NB4 (cell line): ENCODE data around the gene MARK3.

Experiments used
- CTCF ChIP-seq: IDR thresholded peaks from one replicate; pipeline ENCODE4 v1.5.1; 2012; ENCODE audit warnings: low read depth, low read length
- MYC ChIP-seq: IDR thresholded peaks from 2 replicates; pipeline ENCODE4 v1.6.1; 2011; ENCODE audit warnings: low read depth, low read length
- POLR2A ChIP-seq: IDR thresholded peaks from 2 replicates; pipeline ENCODE4 v1.6.1; 2011; ENCODE audit warnings: mild to moderate bottlenecking; ENCODE audit not compliant: insufficient read length; ENCODE audit errors: extremely low read depth

DNA sequence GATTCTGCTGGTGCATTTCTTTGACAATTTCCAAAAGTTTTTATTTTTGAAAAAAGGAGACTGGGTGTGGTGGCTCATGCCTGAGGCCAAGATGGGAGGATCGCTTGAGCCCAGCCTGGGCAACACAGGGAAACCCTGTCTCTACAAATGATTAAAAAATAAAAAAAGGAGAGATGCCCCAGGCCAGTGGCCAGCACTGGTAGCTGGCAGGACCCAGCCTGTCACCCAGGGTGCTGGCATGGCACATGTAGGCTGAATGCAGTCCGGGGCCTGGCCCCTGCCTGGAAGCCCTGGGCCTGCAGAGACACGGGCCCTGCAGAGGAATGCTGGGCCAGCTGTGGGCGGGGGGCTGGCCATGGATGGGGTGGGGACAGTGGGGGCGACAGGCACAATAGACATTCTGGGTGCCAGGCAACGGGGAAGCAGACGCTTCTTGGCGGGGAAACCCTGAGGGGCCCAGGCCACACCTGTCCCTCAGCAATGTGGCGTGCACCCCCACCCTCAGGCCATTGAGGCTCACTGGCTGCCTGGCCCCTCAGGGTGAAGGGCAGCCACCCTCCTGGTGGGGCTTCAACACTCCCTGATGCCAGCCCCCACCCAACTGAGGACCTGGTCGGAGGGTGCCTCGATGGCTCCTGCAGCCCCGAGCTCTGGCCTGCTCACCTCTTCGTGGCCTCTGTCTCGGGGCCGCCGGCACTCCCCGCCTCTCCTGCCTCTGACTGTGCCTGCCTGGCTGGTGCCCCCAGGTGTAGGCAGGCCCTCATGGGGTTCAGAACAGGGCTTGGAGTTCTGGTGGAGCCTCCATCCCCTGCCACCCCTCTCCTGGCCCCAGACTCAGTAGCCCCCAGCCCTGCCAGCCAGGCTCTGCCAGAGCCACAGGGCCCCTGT lies 155.8 kb downstream of the MARK3 start:
- no peak for TF ChIP-seq POLR2A
- no peak for TF ChIP-seq CTCF
- no peak for TF ChIP-seq MYC
